A673 (cell line): ENCODE data around the gene TARS3.

Experiments used
- CTCF ChIP-seq: fragments of 300-800, 200-600 bp; sonication (generic); conservative IDR thresholded peaks from 2 replicates; pipeline ENCODE4 v1.5.1; 2017; ENCODE audit warnings: low read depth, mild to moderate bottlenecking, antibody characterized with exemption, low read length, moderate library complexity, mixed read lengths
- EZH2 ChIP-seq: fragments of 200-600 bp; sonication (generic); IDR thresholded peaks from 2 replicates; pipeline ENCODE4 v1.6.1; 2017; ENCODE audit warnings: borderline replicate concordance, low read depth, mild to moderate bottlenecking, mixed read lengths, antibody characterized with exemption, low read length; ENCODE audit not compliant: poor library complexity, severe bottlenecking

GRCh38 chr15:101660005-101660404, 64.3 kb downstream of the TARS3 start:
- TF ChIP-seq CTCF (no peak), EZH2 (no peak)
